ENCODE results near the gene RIMBP2. TPM values are rescaled to one million over a fixed set of nuclear protein-coding genes. Genes with fewer than 3 reads are reported as not detected.

Gene RIMBP2
- total RNA-seq, 1 donor from 2014 or later: 0.09 TPM

- no peak for DNase-seq
- Histone ChIP-seq H3K4me3 (no peak overlapping the region), H3K36me3 (no peaks in the 10 kb centered on the region), H3K9me3 (no peaks in the 10 kb centered on the region), H3K4me1 (no peaks in the 10 kb centered on the region), H3K27ac (no peak overlapping the region), H3K27me3 (no peaks in the 10 kb centered on the region)
- intact Hi-C loops (cut with DNase I): no loop called here
- TF ChIP-seq CTCF (IDR thresholded peaks at IDR 0.05): no peak
- ATAC-seq: no peak
Measured at GRCh38 chr12:130613831-130614529, 102.1 kb downstream of the RIMBP2 start.

- DNase-seq: no peak
- Histone ChIP-seq H3K4me3 (no peak overlapping the region), H3K4me1 (no peaks in the 10 kb centered on the region), H3K36me3 (no peaks in the 10 kb centered on the region), H3K27ac (no peak overlapping the region), H3K9me3 (no peaks in the 10 kb centered on the region), H3K27me3 (no peaks in the 10 kb centered on the region)
- no peak for TF ChIP-seq CTCF (IDR thresholded peaks at IDR 0.05)
- intact Hi-C loops (cut with DNase I): no loop called here
- no peak for ATAC-seq
Measured at GRCh38 chr12:130613131-130613530, 103.0 kb downstream of the RIMBP2 start.

- H3K36me3 ChIP-seq: no peaks in the 10 kb centered on the region
- no peak overlapping the region for H3K4me3 ChIP-seq
Measured at GRCh38 chr12:130611026-130611905, 104.8 kb downstream of the RIMBP2 start.

DNA sequence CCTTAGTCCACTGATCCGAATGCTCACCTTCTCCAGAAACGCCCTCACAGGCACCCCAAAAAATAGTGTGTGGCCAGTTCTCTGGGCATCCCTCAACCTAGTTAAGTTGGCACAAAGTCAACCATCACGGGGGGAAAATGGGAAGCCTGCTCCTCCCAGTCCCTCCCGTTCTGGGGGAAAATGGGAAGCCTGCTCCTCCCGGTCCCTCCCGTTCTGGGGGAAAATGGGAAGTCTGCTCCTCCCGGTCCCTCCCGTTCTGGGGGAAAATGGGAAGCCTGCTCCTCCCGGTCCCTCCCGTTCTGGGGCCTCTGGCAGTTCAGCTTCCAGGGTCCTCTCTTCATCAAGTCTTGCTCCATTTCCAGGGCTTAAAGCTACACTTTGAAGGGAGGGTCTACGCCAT is 106.1 kb downstream of the RIMBP2 start:
- no peak for DNase-seq
- ATAC-seq: no peak
- H3K9me3 ChIP-seq: no peaks in the 10 kb centered on the region
- H3K4me1 ChIP-seq: no peaks in the 10 kb centered on the region
- intact Hi-C loops (cut with DNase I): no loop called here
- no peak overlapping the region for H3K27ac ChIP-seq
- no peaks in the 10 kb centered on the region for H3K27me3 ChIP-seq
- no peak overlapping the region for H3K4me3 ChIP-seq
- TF ChIP-seq CTCF (IDR thresholded peaks at IDR 0.05): no peak
- H3K36me3 ChIP-seq: no peaks in the 10 kb centered on the region

More at GRCh38 chr12:130611026-130611905, 104.8 kb downstream of the RIMBP2 start:
- Histone ChIP-seq H3K27me3 (no peaks in the 10 kb centered on the region), H3K27ac (no peak overlapping the region), H3K9me3 (no peaks in the 10 kb centered on the region), H3K4me1 (no peaks in the 10 kb centered on the region)
- no peak for TF ChIP-seq CTCF (IDR thresholded peaks at IDR 0.05)
- ATAC-seq (no peak), DNase-seq (no peak)
- intact Hi-C loops (cut with DNase I): no loop called here

DNA sequence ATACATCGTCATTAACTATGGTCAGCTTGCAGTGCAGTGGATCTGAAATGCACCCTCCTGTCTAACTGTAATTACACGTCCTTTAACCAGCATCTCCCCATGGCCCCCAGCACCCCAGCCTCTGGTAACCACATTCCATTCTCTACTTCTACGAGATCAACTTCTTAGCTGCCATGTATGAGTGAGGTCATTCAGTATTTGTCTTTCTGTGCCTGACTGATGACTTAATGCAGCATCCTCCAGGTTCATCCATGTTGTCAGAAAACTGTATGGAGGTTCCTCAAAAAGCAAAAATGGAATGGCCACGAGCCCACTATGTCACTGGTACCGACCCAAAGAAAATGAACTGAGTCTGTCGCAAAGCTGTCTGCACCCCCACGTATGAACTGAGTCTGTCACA is 107.3 kb downstream of the RIMBP2 start:
- Histone ChIP-seq H3K27ac (no peak overlapping the region), H3K4me3 (no peak overlapping the region), H3K36me3 (no peaks in the 10 kb centered on the region), H3K4me1 (no peaks in the 10 kb centered on the region), H3K27me3 (no peaks in the 10 kb centered on the region), H3K9me3 (no peaks in the 10 kb centered on the region)
- DNase-seq (no peak), ATAC-seq (no peak)
- intact Hi-C loops (cut with DNase I): no loop called here
- no peak for TF ChIP-seq CTCF (IDR thresholded peaks at IDR 0.05)
